Measurements from ENCODE around the gene CNPY4.

Gene CNPY4

GRCh38 chr7:100093054-100093453, 26.4 kb upstream of the CNPY4 start:
- Histone ChIP-seq H3K36me3 (replicated peaks; ENCODE audit: insufficient read depth, low read length) (peaks cover 43% of the 10 kb centered on the region), H3K79me2 (ENCODE audit: low read length) (peaks cover 68% of the 10 kb centered on the region), H3K4me3 (ENCODE audit: low read length) (no peak overlapping the region), H3K27ac (ENCODE audit: low read length) (no peak overlapping the region), H3K9me3 (replicated peaks; ENCODE audit: insufficient read depth, low read length) (no peaks in the 10 kb centered on the region), H2AFZ (ENCODE audit: low read length) (no peak overlapping the region), H3K9me2 (replicated peaks; ENCODE audit: insufficient read depth, low read length) (no peaks in the 10 kb centered on the region), H4K20me1 (ENCODE audit: insufficient read depth, low read length) (no peaks in the 10 kb centered on the region), H3F3A (ENCODE audit: insufficient read depth, low read length) (peaks cover 54% of the 10 kb centered on the region), H3K9ac (ENCODE audit: low read length) (no peak overlapping the region), H3K4me2 (ENCODE audit: low read depth, low read length) (no peak overlapping the region), H3K4me1 (ENCODE audit: low read length) (peaks cover 9% of the 10 kb centered on the region; the same call in 1 of the 2 replicates), H3K27me3 (replicated peaks; ENCODE audit: insufficient read depth, low read length) (no peaks in the 10 kb centered on the region)
- TF ChIP-seq EZH2 (optimal IDR thresholded peaks at IDR 0.05; ENCODE audit: low read depth, low read length) (no peak), EZH2phosphoT487 (IDR thresholded peaks at IDR 0.05; ENCODE audit: low read length) (no peak), CTCF (IDR thresholded peaks at IDR 0.05; ENCODE audit: low read length) (no peak)
- no peak for DNase-seq

GRCh38 chr7:100093498-100093897, 25.9 kb upstream of the CNPY4 start:
- DNase-seq: no peak
- Histone ChIP-seq H3F3A (ENCODE audit: insufficient read depth, low read length) (peaks cover 54% of the 10 kb centered on the region), H3K27me3 (replicated peaks; ENCODE audit: insufficient read depth, low read length) (no peaks in the 10 kb centered on the region), H3K4me1 (ENCODE audit: low read length) (peaks cover 9% of the 10 kb centered on the region; the same call in 1 of the 2 replicates), H4K20me1 (ENCODE audit: insufficient read depth, low read length) (no peaks in the 10 kb centered on the region), H3K9me3 (replicated peaks; ENCODE audit: insufficient read depth, low read length) (no peaks in the 10 kb centered on the region), H3K4me2 (ENCODE audit: low read depth, low read length) (no peak overlapping the region), H3K79me2 (ENCODE audit: low read length) (peaks cover 71% of the 10 kb centered on the region), H3K27ac (ENCODE audit: low read length) (no peak overlapping the region), H3K4me3 (ENCODE audit: low read length) (no peak overlapping the region), H3K9ac (ENCODE audit: low read length) (no peak overlapping the region), H3K9me2 (replicated peaks; ENCODE audit: insufficient read depth, low read length) (no peaks in the 10 kb centered on the region), H3K36me3 (replicated peaks; ENCODE audit: insufficient read depth, low read length) (peaks cover 47% of the 10 kb centered on the region), H2AFZ (ENCODE audit: low read length) (no peak overlapping the region)
- TF ChIP-seq CTCF (IDR thresholded peaks at IDR 0.05; ENCODE audit: low read length): no peak
- TF ChIP-seq EZH2phosphoT487 (IDR thresholded peaks at IDR 0.05; ENCODE audit: low read length): no peak
- TF ChIP-seq EZH2 (optimal IDR thresholded peaks at IDR 0.05; ENCODE audit: low read depth, low read length): no peak

- peaks cover 54% of the 10 kb centered on the region for H3F3A ChIP-seq (ENCODE audit: insufficient read depth, low read length)
Observed at GRCh38 chr7:100093925-100094486, 25.4 kb upstream of the CNPY4 start.

More at GRCh38 chr7:100093925-100094486, 25.4 kb upstream of the CNPY4 start:
- Histone ChIP-seq H3K4me3 (ENCODE audit: low read length) (no peak overlapping the region), H3K9me2 (replicated peaks; ENCODE audit: insufficient read depth, low read length) (no peaks in the 10 kb centered on the region), H3K27me3 (replicated peaks; ENCODE audit: insufficient read depth, low read length) (no peaks in the 10 kb centered on the region), H3K4me1 (ENCODE audit: low read length) (peaks cover 9% of the 10 kb centered on the region; the same call in 1 of the 2 replicates), H3K79me2 (ENCODE audit: low read length) (peaks cover 71% of the 10 kb centered on the region), H3K36me3 (replicated peaks; ENCODE audit: insufficient read depth, low read length) (peaks cover 52% of the 10 kb centered on the region), H3K9me3 (replicated peaks; ENCODE audit: insufficient read depth, low read length) (no peaks in the 10 kb centered on the region), H2AFZ (ENCODE audit: low read length) (no peak overlapping the region), H4K20me1 (ENCODE audit: insufficient read depth, low read length) (no peaks in the 10 kb centered on the region), H3K4me2 (ENCODE audit: low read depth, low read length) (no peak overlapping the region), H3K9ac (ENCODE audit: low read length) (no peak overlapping the region), H3K27ac (ENCODE audit: low read length) (no peak overlapping the region)
- TF ChIP-seq EZH2 (optimal IDR thresholded peaks at IDR 0.05; ENCODE audit: low read depth, low read length) (no peak), CTCF (IDR thresholded peaks at IDR 0.05; ENCODE audit: low read length) (no peak)
- no peak for DNase-seq
